Body of pancreas (tissue), 4 donors: ENCODE data around the gene CFHR1.
"Not testable (repeated sequence)": the region's sequence is repeated elsewhere in the genome, so short reads cannot be mapped to it uniquely, and the experiment has no call there.

Experiments
- CTCF ChIP-seq, 7 experiments: fragments of 450-650 bp in 4 of 7; fragments of 200-600 bp in 3 of 7; sonication (generic) in 3 of 7; IDR thresholded peaks; one replicate each; pipeline ENCODE4 v1.5.1; 2016 to 2019; ENCODE audit warnings: antibody characterized with exemption in 7 of 7
- POLR2A ChIP-seq, 3 donors: fragments of 450-650 bp; IDR thresholded peaks; one replicate each; pipeline ENCODE4 v1.6.1; 2016; ENCODE audit warnings: antibody characterized with exemption in 3 of 3, mild to moderate bottlenecking in 2 of 3

GRCh38 chr1:196849613-196850492 is 30.3 kb downstream of the CFHR1 start:
- not testable (repeated sequence) for TF ChIP-seq CTCF, POLR2A (IDR thresholded peaks at IDR 0.05)
